ENCODE measurements around the gene KCNK6.

Gene KCNK6

DNA sequence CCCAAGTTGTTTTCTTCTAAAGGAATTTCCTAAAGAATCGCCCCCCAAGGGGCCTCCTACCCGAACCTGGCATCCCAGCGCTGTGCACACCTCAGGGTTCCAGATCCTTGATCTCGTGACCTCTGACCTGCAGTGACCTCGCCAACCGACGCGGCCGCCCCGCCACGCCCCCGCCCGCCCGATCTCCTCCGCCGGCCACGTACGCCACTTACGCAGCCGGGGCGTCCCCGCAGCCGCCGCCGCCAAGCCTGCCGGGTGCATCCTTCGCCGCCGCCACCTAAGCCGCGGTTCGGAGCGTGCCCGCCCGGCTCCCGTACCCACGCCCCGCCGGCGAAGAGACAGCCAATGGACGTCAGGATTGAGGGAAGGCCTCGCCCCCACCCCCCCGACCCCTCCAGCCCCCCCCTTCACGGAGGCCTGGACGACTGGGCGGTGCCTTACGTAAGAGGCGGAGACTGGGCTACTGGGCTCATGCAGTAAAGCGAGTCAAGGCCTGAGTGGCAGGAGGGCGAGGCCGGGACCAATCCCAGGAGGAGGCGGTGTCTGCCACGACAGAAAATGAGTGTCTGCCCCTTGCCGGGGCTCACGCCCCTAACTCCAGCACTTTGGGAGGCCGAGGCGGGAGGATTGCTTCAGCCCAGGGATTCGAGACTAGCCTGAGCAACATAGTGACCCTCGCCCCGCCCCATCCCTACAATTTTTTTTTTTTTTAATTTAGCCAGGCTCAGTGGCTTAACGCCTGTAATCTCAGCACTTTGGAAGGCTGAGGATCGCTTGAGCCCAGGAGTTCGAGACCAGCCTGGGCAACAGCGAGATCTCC, 3.8 kb upstream of the KCNK6 start, which contains the start of gene YIF1B:
YIF1B (minus strand) TSS at position 291 of the 820 bp plus-strand sequence; CDS start at position 261, 30 bp downstream.
- TF ChIP-seq, protein P1, sequence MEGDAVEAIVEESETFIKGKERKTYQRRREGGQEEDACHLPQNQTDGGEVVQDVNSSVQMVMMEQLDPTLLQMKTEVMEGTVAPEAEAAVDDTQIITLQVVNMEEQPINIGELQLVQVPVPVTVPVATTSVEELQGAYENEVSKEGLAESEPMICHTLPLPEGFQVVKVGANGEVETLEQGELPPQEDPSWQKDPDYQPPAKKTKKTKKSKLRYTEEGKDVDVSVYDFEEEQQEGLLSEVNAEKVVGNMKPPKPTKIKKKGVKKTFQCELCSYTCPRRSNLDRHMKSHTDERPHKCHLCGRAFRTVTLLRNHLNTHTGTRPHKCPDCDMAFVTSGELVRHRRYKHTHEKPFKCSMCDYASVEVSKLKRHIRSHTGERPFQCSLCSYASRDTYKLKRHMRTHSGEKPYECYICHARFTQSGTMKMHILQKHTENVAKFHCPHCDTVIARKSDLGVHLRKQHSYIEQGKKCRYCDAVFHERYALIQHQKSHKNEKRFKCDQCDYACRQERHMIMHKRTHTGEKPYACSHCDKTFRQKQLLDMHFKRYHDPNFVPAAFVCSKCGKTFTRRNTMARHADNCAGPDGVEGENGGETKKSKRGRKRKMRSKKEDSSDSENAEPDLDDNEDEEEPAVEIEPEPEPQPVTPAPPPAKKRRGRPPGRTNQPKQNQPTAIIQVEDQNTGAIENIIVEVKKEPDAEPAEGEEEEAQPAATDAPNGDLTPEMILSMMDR (IDR thresholded peaks at IDR 0.05; ENCODE audit: extremely low read depth, missing control alignments) = no peak

DNA sequence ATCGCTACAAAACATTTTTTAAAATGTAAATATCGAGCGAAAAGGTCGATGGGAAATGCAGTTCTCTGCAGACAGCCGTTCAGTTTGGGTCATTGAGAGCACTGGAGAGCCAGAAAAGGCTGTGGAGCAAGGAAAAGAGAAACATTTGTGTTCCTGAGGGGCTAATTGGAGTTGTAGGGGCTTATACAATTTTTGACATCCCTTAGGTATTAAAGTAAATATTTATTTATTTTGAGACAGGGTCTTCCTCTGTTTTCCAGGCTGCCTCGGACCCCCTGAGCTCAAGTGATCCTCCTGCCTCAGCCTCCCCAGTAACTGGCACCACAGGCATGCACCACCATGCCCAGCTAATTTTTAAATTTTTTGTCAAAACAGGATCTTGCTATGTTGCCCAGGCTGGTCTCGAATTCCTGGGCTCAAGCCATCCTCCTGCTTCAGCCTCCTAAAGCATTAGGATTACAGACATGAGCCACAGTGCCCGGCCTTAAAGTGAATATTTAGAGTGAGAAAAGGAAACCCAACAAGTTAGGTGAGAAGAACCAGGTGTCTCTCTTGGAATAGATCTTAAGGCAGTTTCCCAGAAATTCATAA, 3.1 kb upstream of the KCNK6 start:
- DNase-seq (ENCODE audit: low spot score) = no peak
- TF ChIP-seq, protein P1 (IDR thresholded peaks at IDR 0.05; ENCODE audit: extremely low read depth, missing control alignments) = no peak

More for the DNA sequence above, 3.8 kb upstream of the KCNK6 start, which contains the start of gene YIF1B:
- DNase-seq (ENCODE audit: low spot score) = peak; percentile 99

DNA sequence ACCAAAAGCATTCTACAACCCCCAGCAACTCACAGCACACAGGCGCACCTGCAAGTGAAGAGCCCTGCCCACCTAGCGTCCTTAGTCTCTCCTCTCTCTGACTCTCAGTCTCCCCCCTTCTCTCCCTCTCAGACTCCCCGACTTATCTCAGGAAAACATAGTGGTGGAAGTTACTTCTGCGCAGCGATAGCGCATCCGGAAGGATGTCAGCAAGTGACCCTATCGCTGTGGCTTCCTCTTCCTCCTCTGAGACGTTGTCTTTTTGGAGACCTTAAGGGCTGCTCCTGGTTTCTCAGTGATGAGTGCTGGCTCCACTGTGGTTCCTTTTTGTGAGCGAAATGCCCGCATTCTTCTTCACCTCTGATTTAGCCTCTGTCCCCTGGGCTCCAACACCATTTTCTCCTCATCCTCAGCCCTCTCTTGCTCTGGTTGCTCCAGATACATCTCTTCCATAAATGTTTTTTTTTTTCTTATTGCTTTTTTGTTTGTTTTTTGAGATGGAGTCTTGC, 2.5 kb upstream of the KCNK6 start:
- DNase-seq (ENCODE audit: low spot score) = no peak

DNA sequence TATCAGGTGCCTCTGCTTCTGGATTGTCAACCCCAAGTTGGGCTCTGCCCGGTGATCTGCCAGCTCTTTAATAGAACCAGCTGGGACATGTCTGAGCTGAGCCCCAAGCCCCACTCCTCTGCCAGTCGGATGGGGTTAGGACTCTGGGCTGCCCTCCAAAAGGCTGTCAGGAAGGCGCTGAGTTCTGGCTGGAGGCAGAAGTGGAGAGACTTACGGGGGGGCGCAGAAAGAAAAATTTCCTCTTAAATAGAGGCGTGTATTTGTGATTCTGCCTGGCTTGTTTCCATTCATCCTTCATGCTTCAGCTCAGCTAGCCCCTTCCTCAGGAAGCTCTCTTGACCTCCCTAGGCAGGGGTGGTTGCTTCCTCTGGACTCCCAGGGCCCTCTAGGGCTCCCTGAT, 985 bp upstream of the KCNK6 start:
- no peak for DNase-seq (ENCODE audit: low spot score)
- TF ChIP-seq, protein P1 (IDR thresholded peaks at IDR 0.05; ENCODE audit: extremely low read depth, missing control alignments) = no peak

More for the DNA sequence above, 2.5 kb upstream of the KCNK6 start:
- TF ChIP-seq, protein P1 (IDR thresholded peaks at IDR 0.05; ENCODE audit: extremely low read depth, missing control alignments) = no peak

DNA sequence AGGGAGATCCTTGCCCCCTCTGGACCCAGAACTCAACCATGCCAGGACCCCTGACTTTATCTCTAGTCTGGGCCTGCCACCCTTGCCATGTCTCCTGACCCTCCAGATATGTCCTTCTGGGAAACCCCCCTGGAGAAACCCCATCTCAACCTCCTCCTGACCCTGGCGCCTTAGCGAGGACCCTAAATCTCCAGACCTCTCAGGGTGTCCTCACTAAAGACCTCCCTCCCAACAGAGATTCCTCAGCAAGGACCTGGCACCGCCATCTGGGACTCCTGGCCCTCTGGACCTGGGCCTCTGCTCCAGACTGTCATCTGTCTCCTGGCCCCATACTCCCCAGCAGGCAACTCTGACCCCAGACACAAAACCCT, 1.3 kb downstream of the KCNK6 start:
- no peak for DNase-seq (ENCODE audit: low spot score)
- TF ChIP-seq, protein P1 (IDR thresholded peaks at IDR 0.05; ENCODE audit: extremely low read depth, missing control alignments) = no peak

DNA sequence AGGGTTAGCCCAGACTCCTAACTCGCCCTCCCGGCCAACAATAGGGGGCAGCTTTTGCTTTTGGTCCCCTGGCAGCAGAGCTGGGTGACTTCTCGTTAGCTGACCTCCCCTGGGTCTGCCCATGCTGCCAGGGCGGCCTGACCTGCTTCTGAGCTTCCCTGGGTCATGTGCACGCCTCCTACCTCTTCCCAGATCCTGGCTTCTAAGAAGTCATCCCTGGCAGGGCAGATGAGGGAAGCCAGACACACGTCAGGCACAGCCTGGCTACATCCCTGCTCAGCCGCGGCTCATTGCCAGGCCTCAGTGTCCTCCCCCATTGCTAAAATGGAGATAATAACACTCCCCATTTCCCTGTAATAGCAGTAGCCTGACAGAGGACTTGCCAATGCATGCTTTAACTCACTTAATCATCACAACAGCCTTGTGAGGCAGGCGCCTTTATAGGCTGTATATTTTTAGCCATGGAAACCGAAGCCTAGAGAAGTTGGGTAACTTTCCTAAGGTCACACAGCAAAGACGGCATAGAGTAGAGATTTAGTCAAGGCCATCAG, 2.1 kb downstream of the KCNK6 start:
- DNase-seq (ENCODE audit: low spot score) = no peak
- TF ChIP-seq, protein P1 (IDR thresholded peaks at IDR 0.05; ENCODE audit: extremely low read depth, missing control alignments) = no peak

DNA sequence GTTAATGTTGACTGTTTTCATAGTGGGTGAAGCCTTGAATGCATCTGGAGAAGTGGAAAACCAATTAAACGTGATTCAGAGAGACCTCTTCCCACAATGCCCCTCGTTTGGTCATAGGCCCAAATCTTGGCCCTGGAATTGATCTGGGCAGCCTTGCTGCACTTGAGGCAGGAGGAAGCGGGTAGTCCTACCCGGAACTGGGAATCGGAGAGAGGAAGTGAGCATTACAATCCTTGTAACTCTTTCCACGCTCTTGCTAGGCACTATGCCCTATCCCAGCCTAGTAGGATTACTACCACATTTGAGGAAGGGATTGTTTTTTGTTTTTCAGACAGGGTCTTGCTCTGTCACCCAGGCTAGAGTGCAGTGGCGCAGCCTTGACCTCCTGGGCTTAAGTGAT, 3.6 kb downstream of the KCNK6 start:
- no peak for DNase-seq (ENCODE audit: low spot score)
- TF ChIP-seq, protein P1 (IDR thresholded peaks at IDR 0.05; ENCODE audit: extremely low read depth, missing control alignments) = no peak

Measured in GM20000 (cell line).